GM10266 (cell line): ENCODE results near the gene FAM117A.

Experiments used
- DNase-seq: peaks from one replicate; pipeline ENCODE4 v3.0.0; 2012; ENCODE audit errors: extremely low spot score
- TF ChIP-seq, protein P1 (sequence below): IDR thresholded peaks from 2 replicates; pipeline ENCODE4 v1.5.1; 2012; ENCODE audit warnings: mild to moderate bottlenecking, low read depth; ENCODE audit not compliant: control insufficient read depth, insufficient read depth; ENCODE audit errors: missing control alignments

The FAM117A gene, protein sequence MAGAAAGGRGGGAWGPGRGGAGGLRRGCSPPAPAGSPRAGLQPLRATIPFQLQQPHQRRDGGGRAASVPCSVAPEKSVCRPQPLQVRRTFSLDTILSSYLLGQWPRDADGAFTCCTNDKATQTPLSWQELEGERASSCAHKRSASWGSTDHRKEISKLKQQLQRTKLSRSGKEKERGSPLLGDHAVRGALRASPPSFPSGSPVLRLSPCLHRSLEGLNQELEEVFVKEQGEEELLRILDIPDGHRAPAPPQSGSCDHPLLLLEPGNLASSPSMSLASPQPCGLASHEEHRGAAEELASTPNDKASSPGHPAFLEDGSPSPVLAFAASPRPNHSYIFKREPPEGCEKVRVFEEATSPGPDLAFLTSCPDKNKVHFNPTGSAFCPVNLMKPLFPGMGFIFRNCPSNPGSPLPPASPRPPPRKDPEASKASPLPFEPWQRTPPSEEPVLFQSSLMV

DNA sequence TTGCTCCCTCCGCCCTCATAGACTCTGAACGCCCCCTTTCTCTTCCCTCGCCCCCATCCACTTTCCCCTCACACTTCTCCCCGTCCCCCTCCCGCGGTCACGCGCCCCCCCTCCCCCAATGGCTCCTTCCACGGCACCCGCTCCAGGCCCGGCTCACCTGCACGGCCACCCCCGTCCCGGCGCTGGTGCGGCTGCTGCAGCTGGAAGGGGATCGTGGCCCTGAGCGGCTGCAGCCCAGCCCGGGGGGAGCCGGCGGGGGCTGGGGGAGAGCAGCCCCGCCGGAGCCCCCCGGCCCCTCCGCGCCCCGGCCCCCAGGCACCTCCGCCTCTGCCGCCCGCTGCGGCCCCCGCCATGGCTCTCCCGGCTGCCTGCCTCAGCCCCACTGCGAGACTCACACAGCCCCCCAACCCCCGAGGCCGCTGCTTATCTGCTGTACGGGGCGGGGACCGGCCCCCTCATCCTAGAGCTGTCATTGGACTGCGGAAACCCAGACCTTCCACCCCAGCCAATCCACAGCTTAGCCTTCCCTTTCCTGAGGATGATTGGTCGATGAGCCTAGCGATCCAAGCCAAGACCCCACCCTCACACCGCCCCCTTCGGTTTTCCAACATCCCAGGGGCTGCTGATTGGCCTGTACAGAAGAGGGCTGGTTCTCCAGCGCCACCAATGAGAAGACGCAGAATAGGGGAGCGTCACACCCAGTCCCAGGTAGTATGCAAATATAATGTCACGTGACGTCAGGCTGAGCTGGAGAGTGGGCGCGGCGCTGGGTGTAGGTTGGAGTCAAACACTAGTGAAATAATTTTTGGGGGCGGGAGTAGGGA is at the start of gene FAM117A:
Gene FAM117A (minus strand): TSS at position 397 of the 824 bp plus-strand sequence. CDS start 44 bp downstream, at position 353.
- peak; percentile 99 for DNase-seq
- TF ChIP-seq, protein P1, sequence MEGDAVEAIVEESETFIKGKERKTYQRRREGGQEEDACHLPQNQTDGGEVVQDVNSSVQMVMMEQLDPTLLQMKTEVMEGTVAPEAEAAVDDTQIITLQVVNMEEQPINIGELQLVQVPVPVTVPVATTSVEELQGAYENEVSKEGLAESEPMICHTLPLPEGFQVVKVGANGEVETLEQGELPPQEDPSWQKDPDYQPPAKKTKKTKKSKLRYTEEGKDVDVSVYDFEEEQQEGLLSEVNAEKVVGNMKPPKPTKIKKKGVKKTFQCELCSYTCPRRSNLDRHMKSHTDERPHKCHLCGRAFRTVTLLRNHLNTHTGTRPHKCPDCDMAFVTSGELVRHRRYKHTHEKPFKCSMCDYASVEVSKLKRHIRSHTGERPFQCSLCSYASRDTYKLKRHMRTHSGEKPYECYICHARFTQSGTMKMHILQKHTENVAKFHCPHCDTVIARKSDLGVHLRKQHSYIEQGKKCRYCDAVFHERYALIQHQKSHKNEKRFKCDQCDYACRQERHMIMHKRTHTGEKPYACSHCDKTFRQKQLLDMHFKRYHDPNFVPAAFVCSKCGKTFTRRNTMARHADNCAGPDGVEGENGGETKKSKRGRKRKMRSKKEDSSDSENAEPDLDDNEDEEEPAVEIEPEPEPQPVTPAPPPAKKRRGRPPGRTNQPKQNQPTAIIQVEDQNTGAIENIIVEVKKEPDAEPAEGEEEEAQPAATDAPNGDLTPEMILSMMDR = no peak

DNA sequence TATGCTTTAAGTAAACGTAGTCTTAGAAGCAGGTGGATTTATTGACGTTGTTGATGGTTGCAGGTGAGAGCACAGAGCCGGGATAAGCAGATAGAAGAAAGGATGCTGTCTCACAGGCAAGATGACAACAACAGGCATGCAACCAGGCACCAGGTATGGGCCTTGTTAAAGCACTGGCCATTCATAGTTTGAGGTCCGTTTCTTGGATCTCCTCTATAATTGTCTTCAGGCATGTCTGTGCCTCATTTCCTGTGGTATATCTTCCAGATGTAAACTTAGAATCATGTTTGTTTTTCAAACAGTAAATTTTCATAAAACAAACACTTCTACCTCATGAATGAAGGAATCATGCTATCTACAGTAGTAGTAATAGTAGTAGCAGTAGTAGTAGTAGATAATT is 45.1 kb upstream of the FAM117A start:
- no peak for DNase-seq
- TF ChIP-seq, protein P1 = no peak

DNA sequence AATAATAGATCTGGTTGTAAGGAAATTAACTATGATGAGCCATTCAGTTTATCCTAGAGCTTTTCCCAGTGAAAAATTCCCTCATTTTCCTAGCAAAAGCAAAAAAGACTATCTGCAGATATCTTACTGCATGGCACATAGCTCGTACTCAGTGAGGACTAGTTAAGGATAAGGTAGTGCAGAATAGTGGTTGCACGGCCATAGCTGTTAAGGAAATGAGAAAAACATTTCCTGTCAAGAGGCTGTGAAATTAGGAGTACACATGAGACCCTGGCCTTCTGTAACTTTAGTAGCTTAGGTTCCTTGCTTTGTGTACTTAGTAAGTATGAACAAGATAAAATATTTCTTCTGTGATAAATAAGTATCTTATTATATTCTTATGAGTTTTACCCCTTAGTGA is 34.8 kb upstream of the FAM117A start:
- TF ChIP-seq, protein P1 = no peak
- DNase-seq = no peak

DNA sequence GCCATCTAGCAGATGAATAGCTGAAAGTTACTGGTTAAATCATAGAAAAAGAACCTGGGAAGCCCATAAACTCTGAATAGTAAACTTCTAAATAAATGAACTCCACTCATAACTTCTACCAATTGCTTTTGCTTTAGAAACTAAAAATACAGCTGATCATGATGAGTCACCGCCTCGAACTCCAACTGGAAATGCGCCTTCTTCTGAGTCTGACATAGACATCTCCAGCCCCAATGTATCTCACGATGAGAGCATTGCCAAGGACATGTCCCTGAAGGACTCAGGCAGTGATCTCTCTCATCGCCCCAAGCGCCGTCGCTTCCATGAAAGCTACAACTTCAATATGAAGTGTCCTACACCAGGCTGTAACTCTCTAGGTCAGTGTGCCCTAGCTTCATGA is 34.3 kb upstream of the FAM117A start:
- DNase-seq = no peak
- TF ChIP-seq, protein P1 = no peak

DNA sequence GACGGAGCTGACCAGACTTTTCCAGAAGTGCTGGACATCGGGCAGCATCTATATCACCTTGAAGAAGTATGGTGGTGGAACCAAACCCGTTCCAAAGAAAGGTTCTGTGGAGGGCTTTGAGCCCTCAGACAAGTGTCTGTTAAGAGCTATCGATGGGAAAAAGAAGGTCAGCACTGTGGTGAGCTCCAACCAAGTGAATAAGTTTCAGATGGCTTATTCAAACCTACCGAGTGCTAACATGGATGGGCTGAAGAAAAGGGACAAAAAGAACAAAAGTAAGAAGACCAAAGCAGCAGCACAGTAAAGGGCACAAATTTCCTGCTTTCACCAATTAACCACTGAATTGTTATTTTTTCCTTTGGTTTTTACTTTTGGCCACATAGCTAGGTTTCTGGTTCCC is 31.4 kb upstream of the FAM117A start:
- TF ChIP-seq, protein P1 = no peak
- no peak for DNase-seq

DNA sequence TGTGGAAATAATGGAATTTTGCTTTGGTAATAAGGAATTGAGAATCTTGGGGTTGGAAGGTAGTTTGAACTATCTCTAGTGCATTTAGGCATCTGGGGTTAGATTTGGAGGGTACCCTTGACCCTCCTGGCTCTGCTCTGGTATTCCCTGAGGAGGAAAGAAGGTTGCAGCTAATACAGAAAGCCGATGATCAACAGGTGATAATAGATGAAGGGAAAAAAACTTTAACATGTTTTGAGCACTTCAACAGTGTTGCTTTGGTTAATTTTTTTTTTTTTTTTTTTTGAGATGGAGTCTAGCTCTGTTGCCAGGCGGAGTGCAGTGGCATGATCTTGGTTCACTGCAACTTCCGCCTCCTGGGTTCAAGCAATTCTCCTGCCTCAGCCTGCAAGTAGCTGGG is 29.4 kb upstream of the FAM117A start:
- TF ChIP-seq, protein P1 = no peak
- DNase-seq = no peak

DNA sequence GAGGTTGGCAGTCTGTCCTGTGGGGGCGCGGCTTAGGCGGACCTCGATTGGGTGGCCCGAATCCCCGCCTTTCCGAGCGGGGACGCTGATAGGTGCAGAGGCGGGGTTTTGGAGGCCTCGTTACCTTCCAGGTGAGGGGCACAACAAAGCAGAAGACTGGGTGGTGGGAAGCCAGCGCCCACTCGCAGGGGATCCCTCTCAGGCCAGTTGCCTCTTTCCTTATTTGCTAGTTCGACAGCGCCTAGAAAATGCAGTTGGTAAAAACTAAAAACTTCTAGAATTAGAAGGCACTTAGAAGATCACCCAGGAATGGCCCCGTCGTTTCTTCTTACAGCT is 25.3 kb upstream of the FAM117A start:
- TF ChIP-seq, protein P1 = no peak
- DNase-seq = no peak
